HCT116 (cell line): Measurements from ENCODE around the gene THPO. TPM values are rescaled to one million over a fixed set of nuclear protein-coding genes. Genes with fewer than 3 reads are reported as not detected.

Source experiments
- CBX3 ChIP-seq: IDR thresholded peaks from 2 replicates; pipeline ENCODE4 v1.6.1; 2012; ENCODE audit warnings: low read depth
- CEBPB ChIP-seq: IDR thresholded peaks from 2 replicates; pipeline ENCODE4 v1.6.1; 2012; ENCODE audit warnings: low read depth
- CTCF ChIP-seq, 3 experiments: fragments of 200-600 bp in 1 of 3; sonication (generic) in 1 of 3; IDR thresholded peaks in 2 of 3; conservative IDR thresholded peaks in 1 of 3; 2 replicates each; pipeline ENCODE4 v1.5.1; 2012 to 2017; ENCODE audit warnings: low read depth in 2 of 3, low read length in 2 of 3, antibody characterized with exemption in 1 of 3, borderline replicate concordance in 1 of 3, control low read depth in 1 of 3, mild to moderate bottlenecking in 1 of 3, mixed read lengths in 1 of 3, mixed run types in 1 of 3, moderate library complexity in 1 of 3; ENCODE audit not compliant: insufficient read depth in 1 of 3
- ELF1 ChIP-seq: IDR thresholded peaks from 2 replicates; pipeline ENCODE4 v1.6.1; 2012; ENCODE audit warnings: low read depth, borderline replicate concordance
- JUND ChIP-seq: IDR thresholded peaks from 2 replicates; pipeline ENCODE4 v1.6.1; 2012
- POLR2AphosphoS5 ChIP-seq: IDR thresholded peaks from 2 replicates; pipeline ENCODE4 v1.6.1; 2011; ENCODE audit warnings: mild to moderate bottlenecking, low read depth, low read length, moderate library complexity
- SP1 ChIP-seq: IDR thresholded peaks from 2 replicates; pipeline ENCODE4 v1.6.1; 2012; ENCODE audit warnings: low read depth
- SRF ChIP-seq: IDR thresholded peaks from 2 replicates; pipeline ENCODE4 v1.6.1; 2012; ENCODE audit warnings: low read depth
- TCF7L2 ChIP-seq: IDR thresholded peaks from 2 replicates; pipeline ENCODE4 v1.7.0; 2011; ENCODE audit warnings: borderline replicate concordance, inconsistent platforms; ENCODE audit not compliant: insufficient read depth, insufficient read length; ENCODE audit errors: extremely low read depth
- YY1 ChIP-seq: IDR thresholded peaks from 2 replicates; pipeline ENCODE4 v1.6.1; 2011; ENCODE audit warnings: low read length, low read depth, moderate library complexity, mild to moderate bottlenecking; ENCODE audit not compliant: insufficient replicate concordance; ENCODE audit errors: extremely low read depth
- ZFX ChIP-seq: fragments of 450-650 bp; IDR thresholded peaks from 2 replicates; pipeline ENCODE4 v1.6.1; 2017
- ZNF274 ChIP-seq: fragments of 200-500 bp; sonication (Bioruptor generic); IDR thresholded peaks from 2 replicates; pipeline ENCODE4 v1.6.1; 2014; ENCODE audit warnings: mild to moderate bottlenecking, low read depth, low read length, inconsistent platforms
- total RNA-seq: library from RNA; stranded (reverse); gene quantifications from one replicate; pipeline ENCODE4 v1.2.1, GENCODE V29; 2021; ENCODE audit not compliant: unreplicated experiment
- TF ChIP-seq, protein P1 (sequence below): IDR thresholded peaks from 2 replicates; pipeline ENCODE4 v1.6.1; 2011; ENCODE audit warnings: mild to moderate bottlenecking, low read length, moderate library complexity; ENCODE audit not compliant: insufficient replicate concordance; ENCODE audit errors: extremely low read depth

The THPO gene
- total RNA-seq, 1 experiment from 2014 or later = not detected

DNA sequence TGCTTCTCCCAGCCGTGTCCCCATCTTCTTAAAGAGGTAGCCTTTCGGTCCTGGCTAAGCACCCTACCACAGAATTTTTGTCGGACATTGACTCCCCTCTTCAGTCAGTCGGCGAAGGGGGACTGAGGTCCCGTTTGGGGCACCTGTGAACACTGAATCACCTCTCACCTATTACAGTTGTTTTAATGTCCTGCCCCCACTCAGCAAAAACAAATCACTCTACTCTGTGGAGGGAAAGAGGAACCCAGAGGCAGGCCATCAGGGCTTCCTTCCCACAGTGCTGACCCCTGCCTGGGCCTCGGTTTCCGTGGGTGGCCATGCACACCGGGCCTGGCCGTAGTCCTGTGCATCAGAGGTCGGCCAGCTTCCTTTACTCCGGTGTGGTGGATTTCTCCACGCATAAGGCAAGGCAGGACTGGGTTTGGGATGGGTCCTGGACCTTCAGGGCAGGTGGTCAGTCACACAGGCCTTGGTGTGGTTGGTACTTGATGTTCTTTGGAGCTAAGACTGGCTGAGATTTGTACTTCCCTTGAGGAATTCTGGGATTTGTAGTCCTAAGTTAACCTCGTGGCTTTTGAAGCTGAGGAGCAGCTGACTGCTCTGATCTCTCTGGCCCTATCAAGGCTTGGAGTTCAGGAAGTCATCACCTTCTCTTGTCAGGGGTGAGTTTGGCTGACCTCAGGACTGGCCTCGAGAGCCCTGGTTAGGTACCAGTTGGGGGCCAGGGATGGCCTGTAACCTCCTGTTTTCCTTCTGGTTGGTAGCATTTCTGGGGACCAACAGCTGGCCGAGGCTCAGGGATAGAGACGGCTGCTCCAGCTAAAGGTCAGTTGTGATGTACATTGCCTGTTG, 41.2 kb downstream of the THPO start (continued):
- TF ChIP-seq, protein P1, sequence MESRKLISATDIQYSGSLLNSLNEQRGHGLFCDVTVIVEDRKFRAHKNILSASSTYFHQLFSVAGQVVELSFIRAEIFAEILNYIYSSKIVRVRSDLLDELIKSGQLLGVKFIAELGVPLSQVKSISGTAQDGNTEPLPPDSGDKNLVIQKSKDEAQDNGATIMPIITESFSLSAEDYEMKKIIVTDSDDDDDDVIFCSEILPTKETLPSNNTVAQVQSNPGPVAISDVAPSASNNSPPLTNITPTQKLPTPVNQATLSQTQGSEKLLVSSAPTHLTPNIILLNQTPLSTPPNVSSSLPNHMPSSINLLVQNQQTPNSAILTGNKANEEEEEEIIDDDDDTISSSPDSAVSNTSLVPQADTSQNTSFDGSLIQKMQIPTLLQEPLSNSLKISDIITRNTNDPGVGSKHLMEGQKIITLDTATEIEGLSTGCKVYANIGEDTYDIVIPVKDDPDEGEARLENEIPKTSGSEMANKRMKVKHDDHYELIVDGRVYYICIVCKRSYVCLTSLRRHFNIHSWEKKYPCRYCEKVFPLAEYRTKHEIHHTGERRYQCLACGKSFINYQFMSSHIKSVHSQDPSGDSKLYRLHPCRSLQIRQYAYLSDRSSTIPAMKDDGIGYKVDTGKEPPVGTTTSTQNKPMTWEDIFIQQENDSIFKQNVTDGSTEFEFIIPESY = no peak
- TF ChIP-seq POLR2AphosphoS5 (no peak), SP1 (no peak), CEBPB (no peak), SRF (no peak), CBX3 (no peak), ZFX (0 out of 2 replicates have a peak, but pooled peaks have one; percentile 8), CTCF (IDR thresholded peaks at IDR 0.05 in 2 of 3, conservative IDR thresholded peaks at IDR 0.05 in 1 of 3; ENCODE audit: borderline replicate concordance in 1 of 3, insufficient read depth in 1 of 3, low read depth in 2 of 3, low read length in 2 of 3) (no peak), JUND (no peak), ELF1 (no peak), YY1 (no peak), TCF7L2 (peak; percentile 40), ZNF274 (no peak)
- TF ChIP-seq, all 23 proteins: peak for 3
